CD4-positive, alpha-beta T cell (primary cell): ENCODE measurements around the gene JHY. TPM values are rescaled to one million over a fixed set of nuclear protein-coding genes. Genes with fewer than 3 reads are reported as not detected.

Source experiments
- ATAC-seq: fragments of 200-7000 bp; cut with Tn5 transposase; one replicate; pipeline ENCODE4 v1.10.0; 2022; ENCODE audit warnings: mild to moderate bottlenecking; ENCODE audit not compliant: poor library complexity
- CTCF ChIA-PET: fragments of 350-600 bp; sonication (Branson Sonifier 250); formaldehyde crosslinking; loops from one replicate; lab custom pipeline; 2021; ENCODE audit warnings: antibody characterized with exemption, inconsistent platforms; lab: Charles Lee
- POLR2A ChIA-PET: fragments of 350-600 bp; sonication (Branson Sonifier 250); formaldehyde crosslinking; loops from one replicate; lab custom pipeline; 2021; ENCODE audit warnings: antibody characterized with exemption, inconsistent platforms; lab: Charles Lee
- DNase-seq, 14 experiments: peaks; one replicate each; pipeline ENCODE4 v3.0.0-alpha.2; 2013 to 2020; ENCODE audit warnings: mixed read lengths in 2 of 14
- H3K27ac ChIP-seq, 2 donors: one replicate each; pipeline versions ENCODE4 v1.5.1 to v1.7.0; 2013; ENCODE audit warnings: low read length in 2 of 2, low read depth in 1 of 2, mild to moderate bottlenecking in 1 of 2
- H3K27me3 ChIP-seq, 2 experiments: 1 replicate in 1 of 2; 2 replicates in 1 of 2; pipeline versions ENCODE4 v1.6.1 to v1.7.0; 2013; ENCODE audit warnings: low read length in 2 of 2, control low read depth in 1 of 2, mild to moderate bottlenecking in 1 of 2, moderate library complexity in 1 of 2; ENCODE audit not compliant: insufficient read depth in 2 of 2, control insufficient read depth in 1 of 2
- H3K36me3 ChIP-seq: one replicate; pipeline ENCODE4 v1.6.1; 2013; ENCODE audit warnings: low read length, control low read depth; ENCODE audit not compliant: insufficient read depth
- H3K4me1 ChIP-seq: one replicate; pipeline ENCODE4 v1.6.1; 2013; ENCODE audit warnings: low read length, control low read depth; ENCODE audit not compliant: insufficient read depth
- H3K4me3 ChIP-seq: one replicate; pipeline ENCODE4 v1.5.1; 2013; ENCODE audit warnings: mild to moderate bottlenecking, low read length, moderate library complexity
- H3K9me3 ChIP-seq, 2 experiments: 1 replicate in 1 of 2; 2 replicates in 1 of 2; pipeline versions ENCODE4 v1.6.1 to v1.7.0; 2013; ENCODE audit warnings: low read length in 2 of 2, mild to moderate bottlenecking in 2 of 2, control low read depth in 1 of 2, moderate library complexity in 1 of 2; ENCODE audit not compliant: control insufficient read depth in 1 of 2, insufficient read depth in 1 of 2
- H3K27ac Mint-ChIP-seq: one replicate; pipeline ENCODE4 v1.8.0; 2020; ENCODE audit warnings: mixed read lengths
- H3K27me3 Mint-ChIP-seq: one replicate; pipeline ENCODE4 v1.8.0; 2021; ENCODE audit warnings: mixed read lengths
- H3K36me3 Mint-ChIP-seq: one replicate; pipeline ENCODE4 v1.8.0; 2021; ENCODE audit warnings: low read depth, mixed read lengths
- H3K4me1 Mint-ChIP-seq: one replicate; pipeline ENCODE4 v1.8.0; 2021; ENCODE audit warnings: low read depth, mixed read lengths
- H3K4me3 Mint-ChIP-seq: one replicate; pipeline ENCODE4 v1.8.0; 2020; ENCODE audit warnings: mild to moderate bottlenecking, mixed read lengths
- H3K9me3 Mint-ChIP-seq: one replicate; pipeline ENCODE4 v1.8.0; 2020; ENCODE audit warnings: mixed read lengths
- intact Hi-C, 2 experiments: fragments of 100-400 bp; cut with DNase I in 1 of 2; cut with micrococcal nuclease in 1 of 2; formaldehyde crosslinking; loops; one replicate each; pipeline versions ENCODE4 v1.15.1 to v1.9.0; 2023 to 2025; cut with DNase I, micrococcal nuclease
- total RNA-seq, 174 experiments: library from RNA in 2 of 174; stranded (reverse) in 2 of 174; gene quantifications; one replicate each; pipeline ENCODE4 v1.2.3 and lab custom pipeline; 2021 to 2026
- TF ChIP-seq, protein P1 (sequence below): fragments of 200-600 bp; IDR thresholded peaks from one replicate; pipeline ENCODE4 v1.8.0; 2022; ENCODE audit warnings: antibody characterized with exemption, mild to moderate bottlenecking

JHY gene
- total RNA-seq, 2 experiments from 2014 or later, result 4.6 to 4.7 TPM

DNA sequence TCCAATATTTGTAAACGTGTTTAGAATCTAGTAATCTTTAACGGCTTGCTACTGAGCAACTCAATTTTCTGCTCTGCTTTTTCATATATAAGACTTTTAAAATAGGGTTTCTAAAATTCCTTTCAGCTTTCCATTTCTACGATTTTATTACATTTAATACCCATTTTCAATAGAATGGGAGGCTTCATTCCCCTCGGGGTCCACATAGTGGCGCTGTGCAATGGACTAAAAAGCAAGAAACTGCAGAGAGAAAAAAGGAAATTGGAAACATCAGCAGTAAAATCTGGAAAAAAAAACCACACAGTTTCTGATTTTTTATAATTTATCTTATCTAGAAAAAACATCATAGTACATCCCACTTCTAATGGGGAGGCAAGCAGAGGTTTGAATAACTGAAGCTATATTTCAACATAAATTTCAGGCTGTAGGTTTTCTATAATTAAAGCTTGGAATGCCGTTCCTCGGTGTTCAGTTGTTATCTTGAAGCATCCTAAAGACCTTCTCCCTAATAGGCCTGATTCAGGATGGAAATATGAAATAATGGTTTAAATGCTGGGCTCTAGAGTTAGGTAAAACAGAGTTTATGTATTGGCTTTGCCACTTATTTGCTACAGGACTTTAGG, 18.7 kb upstream of the JHY start:
- TF ChIP-seq, protein P1, sequence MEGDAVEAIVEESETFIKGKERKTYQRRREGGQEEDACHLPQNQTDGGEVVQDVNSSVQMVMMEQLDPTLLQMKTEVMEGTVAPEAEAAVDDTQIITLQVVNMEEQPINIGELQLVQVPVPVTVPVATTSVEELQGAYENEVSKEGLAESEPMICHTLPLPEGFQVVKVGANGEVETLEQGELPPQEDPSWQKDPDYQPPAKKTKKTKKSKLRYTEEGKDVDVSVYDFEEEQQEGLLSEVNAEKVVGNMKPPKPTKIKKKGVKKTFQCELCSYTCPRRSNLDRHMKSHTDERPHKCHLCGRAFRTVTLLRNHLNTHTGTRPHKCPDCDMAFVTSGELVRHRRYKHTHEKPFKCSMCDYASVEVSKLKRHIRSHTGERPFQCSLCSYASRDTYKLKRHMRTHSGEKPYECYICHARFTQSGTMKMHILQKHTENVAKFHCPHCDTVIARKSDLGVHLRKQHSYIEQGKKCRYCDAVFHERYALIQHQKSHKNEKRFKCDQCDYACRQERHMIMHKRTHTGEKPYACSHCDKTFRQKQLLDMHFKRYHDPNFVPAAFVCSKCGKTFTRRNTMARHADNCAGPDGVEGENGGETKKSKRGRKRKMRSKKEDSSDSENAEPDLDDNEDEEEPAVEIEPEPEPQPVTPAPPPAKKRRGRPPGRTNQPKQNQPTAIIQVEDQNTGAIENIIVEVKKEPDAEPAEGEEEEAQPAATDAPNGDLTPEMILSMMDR, result peak; percentile 93
- no peaks in the 10 kb centered on the region for H3K9me3 ChIP-seq
- intact Hi-C loops, result loop anchor here (1.0 to 5.0 kb wide), 4 partner anchors 158 to 383 kb away; no protein-coding TSS in a partner anchor
- H3K27me3 ChIP-seq, result no peaks in the 10 kb centered on the region
- Mint-ChIP-seq H3K9me3 (no peaks in the 10 kb centered on the region), H3K27me3 (no peaks in the 10 kb centered on the region), H3K4me3 (no peak overlapping the region), H3K27ac (no peak overlapping the region), H3K4me1 (no peaks in the 10 kb centered on the region), H3K36me3 (peaks cover 16% of the 10 kb centered on the region)
- ChIA-PET CTCF (interaction anchor here (0.5 to 2.5 kb wide), 11 partner anchors 10 to 416 kb away, joined by 3 to 10 read pairs (median 3); no protein-coding TSS in a partner anchor), POLR2A (interaction anchor here (0.6 to 1.7 kb wide), 6 partner anchors 157 to 198 kb away, joined by 3 to 6 read pairs (median 4); partner anchors contain the start of gene HSPA8)
- no peaks in the 10 kb centered on the region for H3K4me1 ChIP-seq
- H3K27ac ChIP-seq, result no peak overlapping the region
- DNase-seq, result peak in 12 of 14 experiments; percentile 12 to 66 (median 31)
- H3K4me3 ChIP-seq, result no peak overlapping the region
- ATAC-seq, result peak; percentile 49
- H3K36me3 ChIP-seq, result no peaks in the 10 kb centered on the region

DNA sequence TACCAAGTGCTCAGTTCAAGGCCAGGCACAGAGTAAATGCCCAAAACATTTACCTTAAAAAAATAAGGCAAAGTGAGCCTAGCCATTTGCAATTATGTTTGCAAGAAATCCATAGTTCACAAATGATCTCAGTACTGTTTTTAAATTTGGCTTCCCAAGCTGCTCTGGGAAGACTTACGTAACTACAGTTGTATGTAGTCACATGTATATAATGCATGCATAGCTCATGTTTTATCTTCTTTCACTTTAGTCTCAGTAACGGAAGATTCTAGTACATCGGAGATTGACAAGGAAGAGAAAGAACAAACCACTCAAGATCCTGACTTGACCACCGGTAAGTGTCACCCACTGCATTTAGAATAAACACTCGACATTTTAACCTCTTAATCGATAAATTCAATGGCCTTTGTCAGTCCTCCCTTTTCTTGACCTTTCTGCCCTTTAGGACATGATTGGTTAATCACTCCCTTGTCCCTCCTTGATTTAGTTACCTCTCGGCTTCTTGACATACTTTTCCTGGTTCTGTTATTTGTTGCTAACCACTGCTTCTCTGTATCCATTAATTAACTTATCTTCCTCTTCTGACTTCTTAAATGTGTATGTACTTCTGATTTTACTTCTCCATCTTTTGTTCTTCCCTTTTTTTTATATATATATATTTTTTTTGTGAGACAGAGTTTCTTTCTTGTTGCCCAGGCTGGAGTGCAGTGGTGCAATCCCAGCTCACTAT, 18.0 kb upstream of the JHY start:
- Mint-ChIP-seq H3K4me3 (no peak overlapping the region), H3K4me1 (no peaks in the 10 kb centered on the region), H3K27ac (no peak overlapping the region), H3K36me3 (peaks cover 18% of the 10 kb centered on the region), H3K9me3 (no peaks in the 10 kb centered on the region), H3K27me3 (no peaks in the 10 kb centered on the region)
- peak in 1 of 14 experiments; percentile 18 for DNase-seq
- Histone ChIP-seq H3K4me3 (no peak overlapping the region), H3K4me1 (no peaks in the 10 kb centered on the region), H3K27ac (no peak overlapping the region), H3K27me3 (no peaks in the 10 kb centered on the region), H3K9me3 (no peaks in the 10 kb centered on the region), H3K36me3 (no peaks in the 10 kb centered on the region)
- intact Hi-C loops, result loop anchor here (5.0 kb wide), 1 partner anchor 383 kb away; no protein-coding TSS in a partner anchor
- POLR2A ChIA-PET, result interaction anchor here (0.6 to 1.7 kb wide), 5 partner anchors 19 to 198 kb away, joined by 3 to 6 read pairs (median 4); partner anchors contain the start of gene HSPA8
- TF ChIP-seq, protein P1, result no peak
- no peak for ATAC-seq
- CTCF ChIA-PET, result interaction anchor here (1.0 to 2.5 kb wide), 7 partner anchors 11 to 383 kb away, joined by 3 to 10 read pairs (median 6); no protein-coding TSS in a partner anchor

DNA sequence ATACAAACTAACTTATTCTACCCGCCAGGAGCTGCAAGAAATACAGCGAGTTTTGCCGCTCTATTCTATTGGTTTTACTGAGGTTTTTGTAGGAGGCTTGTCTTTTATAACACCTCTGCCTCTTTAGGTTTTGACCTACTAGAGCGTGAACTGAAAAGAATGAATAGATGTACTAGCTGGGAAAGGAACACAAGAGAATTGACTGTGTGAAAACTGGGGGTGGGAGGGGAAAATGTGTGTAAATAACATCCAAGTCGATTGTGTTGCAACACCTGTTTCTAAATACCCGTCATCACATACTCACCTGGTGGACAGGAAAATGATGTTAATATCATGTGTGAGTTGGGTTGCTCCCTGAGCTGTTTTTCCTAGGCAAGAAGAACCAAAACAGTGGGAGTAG, 12.9 kb upstream of the JHY start:
- Mint-ChIP-seq H3K27ac (no peak overlapping the region), H3K9me3 (no peaks in the 10 kb centered on the region), H3K4me3 (no peak overlapping the region), H3K4me1 (no peaks in the 10 kb centered on the region), H3K36me3 (peaks cover 20% of the 10 kb centered on the region), H3K27me3 (no peaks in the 10 kb centered on the region)
- no peak for ATAC-seq
- ChIA-PET CTCF (interaction anchor here (0.6 kb wide), 1 partner anchor 15 kb away, joined by 3 read pairs; no protein-coding TSS in a partner anchor), POLR2A (interaction anchor here (1.1 to 1.7 kb wide), 2 partner anchors 14 to 16 kb away, joined by 4 read pairs; no protein-coding TSS in a partner anchor)
- no peaks in the 10 kb centered on the region for H3K27me3 ChIP-seq
- H3K36me3 ChIP-seq, result no peaks in the 10 kb centered on the region
- H3K9me3 ChIP-seq, result no peaks in the 10 kb centered on the region
- H3K4me3 ChIP-seq, result no peak overlapping the region
- TF ChIP-seq, protein P1, result no peak
- H3K27ac ChIP-seq, result no peak overlapping the region
- no peaks in the 10 kb centered on the region for H3K4me1 ChIP-seq
- no peak for DNase-seq
- intact Hi-C loops, result no loop called here
